Duodenal mucosa (tissue), 2 donors: ENCODE measurements around the gene RPAP3.
A peak's percentile ranks its signal among the peaks of the same experiment; 100 is the strongest.

Source experiments
- H3K27ac ChIP-seq: one replicate; pipeline ENCODE4 v1.7.0; 2013; ENCODE audit warnings: low read depth, low read length
- H3K27me3 ChIP-seq, 2 donors: one replicate each; pipeline ENCODE4 v1.7.0; 2013; ENCODE audit warnings: low read length in 2 of 2, control low read depth in 1 of 2; ENCODE audit not compliant: insufficient read depth in 2 of 2, control insufficient read depth in 1 of 2
- H3K36me3 ChIP-seq, 2 donors: one replicate each; pipeline ENCODE4 v1.7.0; 2013; ENCODE audit warnings: low read length in 2 of 2, control low read depth in 1 of 2; ENCODE audit not compliant: insufficient read depth in 2 of 2, control insufficient read depth in 1 of 2
- H3K4me1 ChIP-seq, 2 donors: one replicate each; pipeline ENCODE4 v1.7.0; 2013; ENCODE audit warnings: low read length in 2 of 2, control low read depth in 1 of 2; ENCODE audit not compliant: insufficient read depth in 2 of 2, control insufficient read depth in 1 of 2
- H3K4me3 ChIP-seq, 2 donors: one replicate each; pipeline ENCODE4 v1.7.0; 2013; ENCODE audit warnings: low read length in 2 of 2, low read depth in 1 of 2
- H3K9ac ChIP-seq, 2 donors: one replicate each; pipeline ENCODE4 v1.7.0; 2013; ENCODE audit warnings: low read length in 2 of 2, low read depth in 1 of 2
- H3K9me3 ChIP-seq, 2 donors: one replicate each; pipeline ENCODE4 v1.7.0; 2013; ENCODE audit warnings: low read length in 2 of 2, control low read depth in 1 of 2; ENCODE audit not compliant: control insufficient read depth in 1 of 2

RPAP3 gene

GRCh38 chr12:47711448-47711847, 5.6 kb upstream of the RPAP3 start:
- H3K27ac ChIP-seq, result no peak overlapping the region
- no peaks in the 10 kb centered on the region for H3K9me3 ChIP-seq
- H3K27me3 ChIP-seq, result no peaks in the 10 kb centered on the region
- H3K36me3 ChIP-seq, result no peaks in the 10 kb centered on the region
- no peak overlapping the region for H3K4me3 ChIP-seq
- peaks cover 9 to 31% of the 10 kb centered on the region in 2 donors for H3K4me1 ChIP-seq
- H3K9ac ChIP-seq, result no peak overlapping the region

- Histone ChIP-seq H3K9ac (no peak overlapping the region), H3K9me3 (no peaks in the 10 kb centered on the region), H3K27ac (no peak overlapping the region), H3K27me3 (no peaks in the 10 kb centered on the region), H3K36me3 (no peaks in the 10 kb centered on the region), H3K4me1 (peaks cover 10 to 31% of the 10 kb centered on the region in 2 donors), H3K4me3 (no peak overlapping the region)
These were observed 4.4 kb upstream of the RPAP3 start for GRCh38 chr12:47710278-47710677.

- Histone ChIP-seq H3K9ac (no peak overlapping the region), H3K9me3 (no peaks in the 10 kb centered on the region), H3K4me1 (peaks cover 17 to 30% of the 10 kb centered on the region in 2 donors), H3K36me3 (no peaks in the 10 kb centered on the region), H3K4me3 (no peak overlapping the region), H3K27ac (no peak overlapping the region), H3K27me3 (no peaks in the 10 kb centered on the region)
These were observed 3.8 kb upstream of the RPAP3 start for GRCh38 chr12:47709671-47710070.

- Histone ChIP-seq H3K27me3 (no peaks in the 10 kb centered on the region), H3K9ac (no peak overlapping the region), H3K4me1 (peaks cover 18 to 31% of the 10 kb centered on the region in 2 donors), H3K36me3 (no peaks in the 10 kb centered on the region), H3K9me3 (no peaks in the 10 kb centered on the region), H3K4me3 (no peak overlapping the region), H3K27ac (no peak overlapping the region)
These were observed 3.4 kb upstream of the RPAP3 start for GRCh38 chr12:47709237-47709636.

GRCh38 chr12:47707905-47708543, 2.2 kb upstream of the RPAP3 start:
- Histone ChIP-seq H3K4me3 (peak overlapping the region; percentile 30 to 38), H3K9ac (no peak overlapping the region), H3K27me3 (no peaks in the 10 kb centered on the region), H3K27ac (no peak overlapping the region), H3K4me1 (peaks cover 18 to 31% of the 10 kb centered on the region in 2 donors), H3K36me3 (no peaks in the 10 kb centered on the region), H3K9me3 (no peaks in the 10 kb centered on the region)

GRCh38 chr12:47707355-47707754, 1.5 kb upstream of the RPAP3 start:
- no peaks in the 10 kb centered on the region for H3K36me3 ChIP-seq
- H3K9ac ChIP-seq, result peak overlapping the region in 1 of 2 donors; percentile 12
- no peaks in the 10 kb centered on the region for H3K9me3 ChIP-seq
- H3K4me3 ChIP-seq, result peak overlapping the region in 1 of 2 donors; percentile 38
- H3K27ac ChIP-seq, result no peak overlapping the region
- H3K27me3 ChIP-seq, result no peaks in the 10 kb centered on the region
- H3K4me1 ChIP-seq, result peaks cover 18 to 31% of the 10 kb centered on the region in 2 donors

- Histone ChIP-seq H3K36me3 (peaks cover 0 to 4% of the 10 kb centered on the region in 2 donors), H3K9me3 (no peaks in the 10 kb centered on the region), H3K27ac (no peak overlapping the region), H3K27me3 (no peaks in the 10 kb centered on the region), H3K4me3 (peak overlapping the region; percentile 86 to 96), H3K4me1 (peaks cover 18 to 31% of the 10 kb centered on the region in 2 donors), H3K9ac (peak overlapping the region; percentile 65 to 92)
These were observed 633 bp downstream of the RPAP3 start for GRCh38 chr12:47705229-47705565.

- Histone ChIP-seq H3K27me3 (no peaks in the 10 kb centered on the region), H3K9ac (peak overlapping the region; percentile 65 to 92), H3K36me3 (peaks cover 0 to 4% of the 10 kb centered on the region in 2 donors), H3K27ac (no peak overlapping the region), H3K4me1 (peaks cover 18 to 28% of the 10 kb centered on the region in 2 donors), H3K4me3 (peak overlapping the region; percentile 86 to 96), H3K9me3 (no peaks in the 10 kb centered on the region)
These were observed 1.1 kb downstream of the RPAP3 start for GRCh38 chr12:47704719-47705118.

- Histone ChIP-seq H3K27ac (no peak overlapping the region), H3K27me3 (no peaks in the 10 kb centered on the region), H3K9ac (no peak overlapping the region), H3K36me3 (peaks cover 3 to 10% of the 10 kb centered on the region in 2 donors), H3K4me3 (no peak overlapping the region), H3K9me3 (no peaks in the 10 kb centered on the region), H3K4me1 (peaks cover 4 to 7% of the 10 kb centered on the region in 2 donors)
These were observed 5.6 kb downstream of the RPAP3 start for GRCh38 chr12:47700263-47700662.

GRCh38 chr12:47698631-47699030, 7.2 kb downstream of the RPAP3 start:
- Histone ChIP-seq H3K9me3 (no peaks in the 10 kb centered on the region), H3K4me3 (no peak overlapping the region), H3K27me3 (no peaks in the 10 kb centered on the region), H3K4me1 (no peaks in the 10 kb centered on the region), H3K36me3 (peaks cover 5 to 14% of the 10 kb centered on the region in 2 donors), H3K9ac (no peak overlapping the region), H3K27ac (no peak overlapping the region)
